SK-N-SH treated with all-trans-retinoic acid at 6 μM for 48 hours (cell line): ENCODE measurements around the gene RPS6KA2.

ENCODE experiments used
- ATAC-seq: fragments of 200-7000 bp; cut with Tn5 transposase; 3 replicates; pipeline ENCODE4 v1.9.1; 2020; ENCODE audit warnings: mild to moderate bottlenecking, moderate library complexity
- ARNTL ChIP-seq: fragments of 450-650 bp; formaldehyde crosslinking; IDR thresholded peaks from 2 replicates; pipeline ENCODE4 v1.5.0; 2020; ENCODE audit warnings: low read depth, mild to moderate bottlenecking, moderate library complexity, borderline replicate concordance
- BACH2 ChIP-seq: fragments of 250-450 bp; sonication (Bioruptor Pico); IDR thresholded peaks from 2 replicates; pipeline ENCODE4 v1.9.0; 2021; ENCODE audit warnings: mild to moderate bottlenecking, borderline replicate concordance
- CSDC2 ChIP-seq: fragments of 250-450 bp; sonication (Bioruptor Pico); IDR thresholded peaks from 2 replicates; pipeline ENCODE4 v1.5.0; 2020; ENCODE audit warnings: mild to moderate bottlenecking, moderate library complexity
- ESRRG ChIP-seq: fragments of 250-450 bp; sonication (Bioruptor Pico); IDR thresholded peaks from 2 replicates; pipeline ENCODE4 v1.6.1; 2021; ENCODE audit warnings: mild to moderate bottlenecking
- GLIS3 ChIP-seq: fragments of 250-450 bp; sonication (Bioruptor Pico); IDR thresholded peaks from 2 replicates; pipeline ENCODE4 v1.5.0; 2020; ENCODE audit warnings: mild to moderate bottlenecking, moderate library complexity
- OSR1 ChIP-seq: fragments of 250-450 bp; sonication (Bioruptor Pico); IDR thresholded peaks from 2 replicates; pipeline ENCODE4 v1.8.0; 2022; ENCODE audit warnings: moderate library complexity, mild to moderate bottlenecking, inconsistent platforms
- PPARA ChIP-seq: fragments of 250-450 bp; sonication (Bioruptor Pico); IDR thresholded peaks from 2 replicates; pipeline ENCODE4 v1.5.0; 2020; ENCODE audit warnings: mild to moderate bottlenecking, borderline replicate concordance
- RARB ChIP-seq: fragments of 250-450 bp; sonication (Bioruptor Pico); IDR thresholded peaks from 2 replicates; pipeline ENCODE4 v1.8.0; 2021; ENCODE audit warnings: mild to moderate bottlenecking, moderate library complexity
- SNAI2 ChIP-seq: fragments of 250-450 bp; sonication (Bioruptor Pico); IDR thresholded peaks from 2 replicates; pipeline ENCODE4 v1.5.0; 2020; ENCODE audit warnings: mild to moderate bottlenecking, moderate library complexity
- TCF4 ChIP-seq: fragments of 250-450 bp; sonication (Bioruptor Pico); IDR thresholded peaks from 2 replicates; pipeline ENCODE4 v1.8.0; 2021; ENCODE audit warnings: mild to moderate bottlenecking, moderate library complexity, borderline replicate concordance
- TOX ChIP-seq: fragments of 250-450 bp; sonication (Bioruptor Pico); IDR thresholded peaks from 2 replicates; pipeline ENCODE4 v1.8.0; 2021; ENCODE audit warnings: mild to moderate bottlenecking, moderate library complexity, borderline replicate concordance
- ZC3H10 ChIP-seq: fragments of 250-450 bp; sonication (Bioruptor Pico); IDR thresholded peaks from 2 replicates; pipeline ENCODE4 v1.5.1; 2021; ENCODE audit warnings: mild to moderate bottlenecking, moderate library complexity
- ZFP3 ChIP-seq: fragments of 250-450 bp; sonication (Bioruptor Pico); IDR thresholded peaks from 2 replicates; pipeline ENCODE4 v1.5.0; 2020; ENCODE audit warnings: mild to moderate bottlenecking, moderate library complexity
- ZFP30 ChIP-seq: fragments of 450-650 bp; formaldehyde crosslinking; IDR thresholded peaks from 2 replicates; pipeline ENCODE4 v1.5.0; 2022; ENCODE audit warnings: mild to moderate bottlenecking, moderate library complexity
- ZNF565 ChIP-seq: fragments of 450-650 bp; formaldehyde crosslinking; conservative IDR thresholded peaks from 2 replicates; pipeline ENCODE4 v1.5.0; 2020; ENCODE audit warnings: low read depth, mild to moderate bottlenecking, moderate library complexity
- ZNF8 ChIP-seq: fragments of 450-650 bp; formaldehyde crosslinking; IDR thresholded peaks from 2 replicates; pipeline ENCODE4 v1.5.0; 2020; ENCODE audit warnings: mild to moderate bottlenecking, moderate library complexity
- TF ChIP-seq, protein P1 (sequence below): fragments of 250-450 bp; sonication (Bioruptor Pico); IDR thresholded peaks from 2 replicates; pipeline ENCODE4 v1.5.0; 2020; ENCODE audit warnings: mild to moderate bottlenecking, moderate library complexity
- TF ChIP-seq, protein P2 (sequence below): fragments of 250-450 bp; sonication (Bioruptor Pico); IDR thresholded peaks from 2 replicates; pipeline ENCODE4 v1.8.0; 2020; ENCODE audit warnings: mild to moderate bottlenecking, moderate library complexity, borderline replicate concordance
- TF ChIP-seq, protein P3 (sequence below): fragments of 250-450 bp; sonication (Bioruptor Pico); IDR thresholded peaks from 2 replicates; pipeline ENCODE4 v1.5.1; 2021; ENCODE audit warnings: mild to moderate bottlenecking, moderate library complexity
- TF ChIP-seq, protein P4 (sequence below): fragments of 250-450 bp; sonication (Bioruptor Pico); IDR thresholded peaks from 2 replicates; pipeline ENCODE4 v1.8.0; 2021; ENCODE audit warnings: low read depth, mild to moderate bottlenecking, moderate library complexity, borderline replicate concordance
- TF ChIP-seq, protein P5 (sequence below): fragments of 250-450 bp; sonication (Bioruptor Pico); IDR thresholded peaks from 2 replicates; pipeline ENCODE4 v1.5.1; 2020; ENCODE audit warnings: low read depth, mild to moderate bottlenecking, moderate library complexity

RPS6KA2 gene

DNA sequence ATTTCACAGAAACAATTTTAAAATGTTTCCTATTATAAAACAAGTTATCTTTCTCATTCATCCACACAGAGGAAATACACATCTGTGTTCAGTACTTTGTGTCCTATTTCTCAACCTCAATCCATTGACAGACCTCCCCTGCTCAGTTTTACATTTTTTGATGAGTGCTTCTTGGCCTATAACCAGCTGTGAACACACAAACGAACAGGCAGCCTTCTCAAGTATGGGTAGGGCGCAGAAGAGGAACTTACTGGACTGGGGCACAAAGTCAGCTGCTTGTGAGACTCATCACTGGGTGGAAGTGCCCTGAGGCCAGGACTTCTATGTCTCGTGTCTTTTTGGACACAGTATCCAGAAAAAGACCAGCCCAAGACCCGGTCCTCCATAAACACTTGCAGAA, 2.8 kb downstream of the RPS6KA2 start:
- ATAC-seq: no peak
- TF ChIP-seq ARNTL (CRISPR knock-in tag) (no peak), ZFP3 (CRISPR knock-in tag) (no peak), GLIS3 (CRISPR knock-in tag) (no peak), TCF4 (CRISPR knock-in tag) (no peak), SNAI2 (no peak), ZC3H10 (CRISPR knock-in tag) (no peak), ZNF8 (CRISPR knock-in tag) (no peak), ESRRG (CRISPR knock-in tag) (no peak), TOX (no peak), RARB (CRISPR knock-in tag) (no peak), ZNF565 (CRISPR knock-in tag) (no peak), BACH2 (no peak)
- TF ChIP-seq, protein P1, sequence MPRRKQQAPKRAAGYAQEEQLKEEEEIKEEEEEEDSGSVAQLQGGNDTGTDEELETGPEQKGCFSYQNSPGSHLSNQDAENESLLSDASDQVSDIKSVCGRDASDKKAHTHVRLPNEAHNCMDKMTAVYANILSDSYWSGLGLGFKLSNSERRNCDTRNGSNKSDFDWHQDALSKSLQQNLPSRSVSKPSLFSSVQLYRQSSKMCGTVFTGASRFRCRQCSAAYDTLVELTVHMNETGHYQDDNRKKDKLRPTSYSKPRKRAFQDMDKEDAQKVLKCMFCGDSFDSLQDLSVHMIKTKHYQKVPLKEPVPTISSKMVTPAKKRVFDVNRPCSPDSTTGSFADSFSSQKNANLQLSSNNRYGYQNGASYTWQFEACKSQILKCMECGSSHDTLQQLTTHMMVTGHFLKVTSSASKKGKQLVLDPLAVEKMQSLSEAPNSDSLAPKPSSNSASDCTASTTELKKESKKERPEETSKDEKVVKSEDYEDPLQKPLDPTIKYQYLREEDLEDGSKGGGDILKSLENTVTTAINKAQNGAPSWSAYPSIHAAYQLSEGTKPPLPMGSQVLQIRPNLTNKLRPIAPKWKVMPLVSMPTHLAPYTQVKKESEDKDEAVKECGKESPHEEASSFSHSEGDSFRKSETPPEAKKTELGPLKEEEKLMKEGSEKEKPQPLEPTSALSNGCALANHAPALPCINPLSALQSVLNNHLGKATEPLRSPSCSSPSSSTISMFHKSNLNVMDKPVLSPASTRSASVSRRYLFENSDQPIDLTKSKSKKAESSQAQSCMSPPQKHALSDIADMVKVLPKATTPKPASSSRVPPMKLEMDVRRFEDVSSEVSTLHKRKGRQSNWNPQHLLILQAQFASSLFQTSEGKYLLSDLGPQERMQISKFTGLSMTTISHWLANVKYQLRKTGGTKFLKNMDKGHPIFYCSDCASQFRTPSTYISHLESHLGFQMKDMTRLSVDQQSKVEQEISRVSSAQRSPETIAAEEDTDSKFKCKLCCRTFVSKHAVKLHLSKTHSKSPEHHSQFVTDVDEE (CRISPR knock-in tag): no peak

DNA sequence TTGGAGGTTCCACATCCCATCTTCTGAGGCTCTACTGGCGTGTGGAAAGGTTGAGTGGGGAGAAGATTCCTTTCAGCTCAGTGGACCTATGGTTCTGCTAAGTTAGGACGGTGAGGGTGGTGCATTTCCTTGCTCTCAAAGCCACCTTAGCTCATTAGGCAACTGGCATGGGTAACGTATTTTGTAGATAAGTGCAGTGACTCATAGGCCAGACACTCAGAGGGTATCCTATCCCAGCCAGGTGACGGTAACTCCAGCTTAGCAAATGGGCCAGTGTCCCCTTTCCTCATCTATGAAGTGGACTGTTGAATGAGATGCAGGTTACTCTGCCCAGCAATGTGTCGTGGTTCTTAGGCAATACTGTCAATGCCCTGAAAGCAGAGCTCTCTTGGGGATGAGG, 3.7 kb downstream of the RPS6KA2 start:
- no peak for TF ChIP-seq TCF4 (CRISPR knock-in tag)
- TF ChIP-seq OSR1 (CRISPR knock-in tag): no peak
- no peak for TF ChIP-seq GLIS3 (CRISPR knock-in tag)
- TF ChIP-seq, protein P2, sequence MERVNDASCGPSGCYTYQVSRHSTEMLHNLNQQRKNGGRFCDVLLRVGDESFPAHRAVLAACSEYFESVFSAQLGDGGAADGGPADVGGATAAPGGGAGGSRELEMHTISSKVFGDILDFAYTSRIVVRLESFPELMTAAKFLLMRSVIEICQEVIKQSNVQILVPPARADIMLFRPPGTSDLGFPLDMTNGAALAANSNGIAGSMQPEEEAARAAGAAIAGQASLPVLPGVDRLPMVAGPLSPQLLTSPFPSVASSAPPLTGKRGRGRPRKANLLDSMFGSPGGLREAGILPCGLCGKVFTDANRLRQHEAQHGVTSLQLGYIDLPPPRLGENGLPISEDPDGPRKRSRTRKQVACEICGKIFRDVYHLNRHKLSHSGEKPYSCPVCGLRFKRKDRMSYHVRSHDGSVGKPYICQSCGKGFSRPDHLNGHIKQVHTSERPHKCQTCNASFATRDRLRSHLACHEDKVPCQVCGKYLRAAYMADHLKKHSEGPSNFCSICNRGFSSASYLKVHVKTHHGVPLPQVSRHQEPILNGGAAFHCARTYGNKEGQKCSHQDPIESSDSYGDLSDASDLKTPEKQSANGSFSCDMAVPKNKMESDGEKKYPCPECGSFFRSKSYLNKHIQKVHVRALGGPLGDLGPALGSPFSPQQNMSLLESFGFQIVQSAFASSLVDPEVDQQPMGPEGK (CRISPR knock-in tag): no peak
- TF ChIP-seq TOX: no peak
- no peak for TF ChIP-seq BACH2
- TF ChIP-seq, protein P3, sequence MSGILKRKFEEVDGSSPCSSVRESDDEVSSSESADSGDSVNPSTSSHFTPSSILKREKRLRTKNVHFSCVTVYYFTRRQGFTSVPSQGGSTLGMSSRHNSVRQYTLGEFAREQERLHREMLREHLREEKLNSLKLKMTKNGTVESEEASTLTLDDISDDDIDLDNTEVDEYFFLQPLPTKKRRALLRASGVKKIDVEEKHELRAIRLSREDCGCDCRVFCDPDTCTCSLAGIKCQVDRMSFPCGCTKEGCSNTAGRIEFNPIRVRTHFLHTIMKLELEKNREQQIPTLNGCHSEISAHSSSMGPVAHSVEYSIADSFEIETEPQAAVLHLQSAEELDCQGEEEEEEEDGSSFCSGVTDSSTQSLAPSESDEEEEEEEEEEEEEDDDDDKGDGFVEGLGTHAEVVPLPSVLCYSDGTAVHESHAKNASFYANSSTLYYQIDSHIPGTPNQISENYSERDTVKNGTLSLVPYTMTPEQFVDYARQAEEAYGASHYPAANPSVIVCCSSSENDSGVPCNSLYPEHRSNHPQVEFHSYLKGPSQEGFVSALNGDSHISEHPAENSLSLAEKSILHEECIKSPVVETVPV (CRISPR knock-in tag): no peak
- TF ChIP-seq RARB (CRISPR knock-in tag): no peak
- TF ChIP-seq, protein P4, sequence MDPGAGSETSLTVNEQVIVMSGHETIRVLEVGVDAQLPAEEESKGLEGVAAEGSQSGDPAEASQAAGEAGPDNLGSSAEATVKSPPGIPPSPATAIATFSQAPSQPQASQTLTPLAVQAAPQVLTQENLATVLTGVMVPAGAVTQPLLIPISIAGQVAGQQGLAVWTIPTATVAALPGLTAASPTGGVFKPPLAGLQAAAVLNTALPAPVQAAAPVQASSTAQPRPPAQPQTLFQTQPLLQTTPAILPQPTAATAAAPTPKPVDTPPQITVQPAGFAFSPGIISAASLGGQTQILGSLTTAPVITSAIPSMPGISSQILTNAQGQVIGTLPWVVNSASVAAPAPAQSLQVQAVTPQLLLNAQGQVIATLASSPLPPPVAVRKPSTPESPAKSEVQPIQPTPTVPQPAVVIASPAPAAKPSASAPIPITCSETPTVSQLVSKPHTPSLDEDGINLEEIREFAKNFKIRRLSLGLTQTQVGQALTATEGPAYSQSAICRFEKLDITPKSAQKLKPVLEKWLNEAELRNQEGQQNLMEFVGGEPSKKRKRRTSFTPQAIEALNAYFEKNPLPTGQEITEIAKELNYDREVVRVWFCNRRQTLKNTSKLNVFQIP (CRISPR knock-in tag): no peak
- TF ChIP-seq, protein P5, sequence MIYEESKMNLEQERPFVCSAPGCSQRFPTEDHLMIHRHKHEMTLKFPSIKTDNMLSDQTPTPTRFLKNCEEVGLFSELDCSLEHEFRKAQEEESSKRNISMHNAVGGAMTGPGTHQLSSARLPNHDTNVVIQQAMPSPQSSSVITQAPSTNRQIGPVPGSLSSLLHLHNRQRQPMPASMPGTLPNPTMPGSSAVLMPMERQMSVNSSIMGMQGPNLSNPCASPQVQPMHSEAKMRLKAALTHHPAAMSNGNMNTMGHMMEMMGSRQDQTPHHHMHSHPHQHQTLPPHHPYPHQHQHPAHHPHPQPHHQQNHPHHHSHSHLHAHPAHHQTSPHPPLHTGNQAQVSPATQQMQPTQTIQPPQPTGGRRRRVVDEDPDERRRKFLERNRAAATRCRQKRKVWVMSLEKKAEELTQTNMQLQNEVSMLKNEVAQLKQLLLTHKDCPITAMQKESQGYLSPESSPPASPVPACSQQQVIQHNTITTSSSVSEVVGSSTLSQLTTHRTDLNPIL (CRISPR knock-in tag): no peak

DNA sequence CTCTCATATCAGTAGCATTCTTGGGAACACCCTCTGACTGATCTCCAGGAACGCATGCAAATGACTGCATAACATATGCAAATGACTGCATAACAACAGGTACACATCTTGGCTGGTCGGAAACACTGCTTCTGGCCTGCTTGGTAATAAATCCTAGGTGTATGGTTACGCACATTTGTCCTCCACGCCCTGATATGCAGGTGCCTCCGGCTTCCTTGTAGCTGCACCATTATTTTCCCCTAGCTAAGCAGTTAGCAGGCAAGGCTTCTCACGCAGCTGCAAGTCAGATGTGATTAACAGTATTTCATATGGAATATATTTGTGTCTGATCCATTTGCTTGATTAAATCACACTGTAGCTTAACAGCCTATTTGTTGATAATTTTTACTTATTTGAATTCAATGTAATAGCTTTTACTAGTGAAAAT, 5.9 kb downstream of the RPS6KA2 start:
- ATAC-seq: no peak
- no peak; the same call in 1 of the 2 replicates for TF ChIP-seq TCF4 (CRISPR knock-in tag)
- TF ChIP-seq, protein P3 (CRISPR knock-in tag): no peak
- TF ChIP-seq TOX: no peak
- TF ChIP-seq, protein P2 (CRISPR knock-in tag): no peak
- no peak for TF ChIP-seq CSDC2 (CRISPR knock-in tag)
- no peak for TF ChIP-seq PPARA (CRISPR knock-in tag)
- TF ChIP-seq ZFP30 (CRISPR knock-in tag): no peak
- TF ChIP-seq ZFP3 (CRISPR knock-in tag): no peak
- TF ChIP-seq RARB (CRISPR knock-in tag): no peak
- TF ChIP-seq ESRRG (CRISPR knock-in tag): no peak
- TF ChIP-seq, protein P4 (CRISPR knock-in tag): no peak

More for the DNA sequence above, 3.7 kb downstream of the RPS6KA2 start:
- ATAC-seq: no peak
